A549 (cell line): ENCODE measurements around the gene EIF2S3. TPM values are rescaled to one million over a fixed set of nuclear protein-coding genes. Genes with fewer than 3 reads are reported as not detected.

Source experiments
- ATAC-seq, 2 experiments: fragments of 200-7000 bp in 1 of 2; fragments of >200 bp in 1 of 2; cut with Nextera tagmentation in 1 of 2; cut with Tn5 transposase in 1 of 2; 3 replicates each; pipeline versions ENCODE4 v1.8.0 to v1.9.1; 2018 to 2020; ENCODE audit warnings: mild to moderate bottlenecking in 1 of 2, moderate library complexity in 1 of 2
- CTCF ChIA-PET: fragments of 300-600 bp; sonication (Branson Sonifier 250); formaldehyde crosslinking; extraction: SDS; loops from one replicate; lab custom pipeline; 2021; ENCODE audit warnings: antibody characterized with exemption, inconsistent platforms; lab: Yijun Ruan, JAX
- POLR2A ChIA-PET: fragments of 350-600 bp; formaldehyde crosslinking; extraction: SDS; loops from one replicate; lab custom pipeline; 2021; ENCODE audit warnings: antibody characterized with exemption, inconsistent platforms; lab: Yijun Ruan, JAX
- DNase-seq, 2 experiments: peaks; one replicate each; pipeline versions ENCODE4 v3.0.0 to v3.0.0-alpha.2; 2011 to 2016; ENCODE audit warnings: low read depth in 1 of 2, low spot score in 1 of 2
- FAIRE-seq: peaks from 2 replicates; lab custom pipeline; 2011; peaks lifted over from hg19 to GRCh38; lab: Jason Lieb, UNC
- H3K27ac ChIP-seq, 2 experiments: fragments of >200 bp; sonication (Bioruptor Twin); formaldehyde crosslinking; 3 replicates each; pipeline ENCODE4 v1.5.1; 2016 to 2017
- H3K4me1 ChIP-seq: fragments of >200 bp; sonication (Bioruptor Twin); formaldehyde crosslinking; 3 replicates; pipeline ENCODE4 v1.6.1; 2016
- H3K4me2 ChIP-seq: fragments of >200 bp; sonication (Bioruptor Twin); formaldehyde crosslinking; 3 replicates; pipeline ENCODE4 v1.6.1; 2016
- H3K4me3 ChIP-seq: fragments of >200 bp; sonication (Bioruptor Twin); formaldehyde crosslinking; 3 replicates; pipeline ENCODE4 v1.5.1; 2016
- H3K9me3 ChIP-seq: fragments of >200 bp; sonication (Bioruptor Twin); formaldehyde crosslinking; 3 replicates; pipeline ENCODE4 v1.6.1; 2016
- BHLHE40 ChIP-seq: IDR thresholded peaks from 2 replicates; pipeline ENCODE4 v1.6.1; 2012; ENCODE audit warnings: low read depth, low read length, inconsistent platforms
- CEBPB ChIP-seq, 2 experiments: fragments of >200 bp in 1 of 2; sonication (Bioruptor Twin) in 1 of 2; formaldehyde crosslinking in 1 of 2; IDR thresholded peaks; 2 replicates each; pipeline ENCODE4 v1.6.1; 2012 to 2016
- CHD4 ChIP-seq: fragments of 200-600 bp; sonication (generic); IDR thresholded peaks from 2 replicates; pipeline ENCODE4 v1.6.1; 2016; ENCODE audit warnings: antibody characterized with exemption, mild to moderate bottlenecking, borderline replicate concordance
- EP300 ChIP-seq, 2 experiments: fragments of >200 bp; sonication (Bioruptor Twin); formaldehyde crosslinking; IDR thresholded peaks; 2 replicates in 1 of 2; 3 replicates in 1 of 2; pipeline ENCODE4 v1.6.1; 2016 to 2017
- FOSB ChIP-seq: fragments of 250-450 bp; sonication (Bioruptor Pico); IDR thresholded peaks from 2 replicates; pipeline ENCODE4 v1.5.0; 2020; ENCODE audit warnings: mild to moderate bottlenecking, moderate library complexity
- HDAC2 ChIP-seq: fragments of 200-600 bp; sonication (generic); IDR thresholded peaks from 2 replicates; pipeline ENCODE4 v1.6.1; 2016
- HOXB13 ChIP-seq: fragments of 250-450 bp; sonication (Bioruptor Pico); IDR thresholded peaks from 2 replicates; pipeline ENCODE4 v1.5.0; 2020; ENCODE audit warnings: low read depth, mild to moderate bottlenecking, moderate library complexity
- HOXB5 ChIP-seq: fragments of 250-450 bp; sonication (Bioruptor Pico); IDR thresholded peaks from 2 replicates; pipeline ENCODE4 v1.5.0; 2020; ENCODE audit warnings: mild to moderate bottlenecking, moderate library complexity
- JUN ChIP-seq, 2 experiments: fragments of >200 bp; sonication (Bioruptor Twin); formaldehyde crosslinking; IDR thresholded peaks; 2 replicates in 1 of 2; 3 replicates in 1 of 2; pipeline ENCODE4 v1.6.1; 2016 to 2017
- JUNB ChIP-seq: fragments of >200 bp; sonication (Bioruptor Twin); formaldehyde crosslinking; IDR thresholded peaks from 2 replicates; pipeline ENCODE4 v1.6.1; 2016
- KDM1A ChIP-seq: fragments of 200-600 bp; sonication (generic); IDR thresholded peaks from 2 replicates; pipeline ENCODE4 v1.6.1; 2016; ENCODE audit warnings: low read depth, mild to moderate bottlenecking
- MAZ ChIP-seq: fragments of 150-350 bp; IDR thresholded peaks from 2 replicates; pipeline ENCODE4 v1.6.1; 2014; ENCODE audit warnings: antibody characterized with exemption, low read depth, low read length, borderline replicate concordance
- NFE2L2 ChIP-seq: fragments of 150-350 bp; conservative IDR thresholded peaks from 2 replicates; pipeline ENCODE4 v1.6.1; 2014; ENCODE audit warnings: low read length
- NR3C1 ChIP-seq: fragments of >200 bp; sonication (Bioruptor Twin); formaldehyde crosslinking; IDR thresholded peaks from 3 replicates; pipeline ENCODE4 v1.6.1; 2017
- SMC3 ChIP-seq: fragments of >200 bp; sonication (Bioruptor Twin); formaldehyde crosslinking; IDR thresholded peaks from 3 replicates; pipeline ENCODE4 v1.6.1; 2018; ENCODE audit warnings: inconsistent platforms
- ZFP36 ChIP-seq: fragments of 450-650 bp; IDR thresholded peaks from 2 replicates; pipeline ENCODE4 v1.6.1; 2014; ENCODE audit warnings: borderline replicate concordance; ENCODE audit not compliant: partially characterized antibody
- WGBS: methylation state at CpG from one replicate; pipeline ENCODE4 v1.1.6; 2017; ENCODE audit errors: missing lambda C conversion rate; 5-methylcytosine and 5-hydroxymethylcytosine counted together
- polyA plus RNA-seq, 4 experiments: library from polyadenylated mRNA; depleted of rRNA in 3 of 4; stranded (reverse); fragments of >200 nt; fragmentation: RNase III in 1 of 4; extraction: RNeasy Plus Mini Kit Qiagen cat#74134 plus additional on column Dnase treatment in 1 of 4; gene quantifications; 2 replicates in 3 of 4; 3 replicates in 1 of 4; pipeline ENCODE4 v1.2.3, GENCODE V29; 2011 to 2017
- TF ChIP-seq, protein P1 (sequence below): fragments of 250-450 bp; sonication (Bioruptor Pico); IDR thresholded peaks from 2 replicates; pipeline ENCODE4 v1.5.0; 2020; ENCODE audit warnings: low read depth, mild to moderate bottlenecking, moderate library complexity
- TF ChIP-seq, protein P2 (sequence below): fragments of 450-650 bp; IDR thresholded peaks from 2 replicates; pipeline ENCODE4 v1.6.1; 2014; ENCODE audit warnings: antibody characterized with exemption
- TF ChIP-seq, protein P3 (sequence below): fragments of >200 bp; sonication (Bioruptor Twin); formaldehyde crosslinking; IDR thresholded peaks from 3 replicates; pipeline ENCODE4 v1.6.1; 2016
- TF ChIP-seq, protein P4 (sequence below): fragments of >200 bp; sonication (Bioruptor Twin); formaldehyde crosslinking; IDR thresholded peaks from 3 replicates; pipeline ENCODE4 v1.5.1; 2016

EIF2S3 gene
- polyA plus RNA-seq, 2 of the 4 experiments (the other 2 are of a cell fraction), result 219 to 259 TPM

DNA sequence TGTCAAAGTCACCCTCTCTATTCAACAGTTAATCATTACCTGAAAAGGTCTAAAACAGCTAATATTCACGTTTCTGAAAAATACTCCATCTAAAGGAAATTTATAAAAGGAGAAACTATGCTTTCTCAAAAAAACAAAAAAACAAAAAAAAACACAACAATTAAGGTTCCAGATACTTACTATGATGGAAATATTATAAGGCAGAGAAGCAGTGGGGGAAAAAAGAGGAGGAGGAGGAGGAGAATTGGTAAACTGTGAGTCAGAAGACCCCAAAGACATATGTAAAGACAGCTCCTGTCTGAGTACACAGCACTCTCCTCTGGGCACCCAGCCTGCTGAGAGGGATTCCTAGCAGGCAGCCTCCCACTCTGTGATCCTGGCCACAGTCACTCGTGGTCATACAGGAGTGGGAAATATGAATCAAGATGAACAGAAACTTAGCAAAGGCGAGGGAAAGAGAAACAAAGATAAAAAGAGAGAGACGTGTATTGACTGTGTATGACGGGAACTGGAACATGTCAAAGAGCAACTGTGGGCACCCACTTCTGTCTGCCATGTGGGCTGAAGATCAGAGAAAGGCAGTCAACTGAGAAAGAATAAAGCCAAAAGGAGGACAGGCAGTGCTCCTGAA, 40.3 kb upstream of the EIF2S3 start:
- DNase-seq (no peak), FAIRE-seq (no peak), ATAC-seq (peak in 1 of 2 experiments; percentile 47; a peak in 3 of 6 replicates)
- Histone ChIP-seq H3K9me3 (no peaks in the 10 kb centered on the region), H3K4me3 (no peak overlapping the region), H3K4me2 (peak overlapping the region; percentile 44), H3K27ac (0 out of 6 replicates have a peak overlapping the region, but pooled peaks of 1 of the 2 experiments have one; percentile 32), H3K4me1 (peaks cover 23% of the 10 kb centered on the region; the same call in 2 of the 3 replicates)
- CTCF ChIA-PET, result interaction anchor here (0.8 to 0.9 kb wide), 3 partner anchors 10 to 106 kb away, joined by 3 to 4 read pairs (median 3); partner anchors contain the start of gene EIF2S3
- POLR2A ChIA-PET, result no interaction called here
- TF ChIP-seq HOXB5 (CRISPR knock-in tag) (no peak), NFE2L2 (no peak), KDM1A (no peak)
- TF ChIP-seq, protein P1, sequence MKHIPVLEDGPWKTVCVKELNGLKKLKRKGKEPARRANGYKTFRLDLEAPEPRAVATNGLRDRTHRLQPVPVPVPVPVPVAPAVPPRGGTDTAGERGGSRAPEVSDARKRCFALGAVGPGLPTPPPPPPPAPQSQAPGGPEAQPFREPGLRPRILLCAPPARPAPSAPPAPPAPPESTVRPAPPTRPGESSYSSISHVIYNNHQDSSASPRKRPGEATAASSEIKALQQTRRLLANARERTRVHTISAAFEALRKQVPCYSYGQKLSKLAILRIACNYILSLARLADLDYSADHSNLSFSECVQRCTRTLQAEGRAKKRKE (CRISPR knock-in tag), result no peak
- TF ChIP-seq, protein P2, sequence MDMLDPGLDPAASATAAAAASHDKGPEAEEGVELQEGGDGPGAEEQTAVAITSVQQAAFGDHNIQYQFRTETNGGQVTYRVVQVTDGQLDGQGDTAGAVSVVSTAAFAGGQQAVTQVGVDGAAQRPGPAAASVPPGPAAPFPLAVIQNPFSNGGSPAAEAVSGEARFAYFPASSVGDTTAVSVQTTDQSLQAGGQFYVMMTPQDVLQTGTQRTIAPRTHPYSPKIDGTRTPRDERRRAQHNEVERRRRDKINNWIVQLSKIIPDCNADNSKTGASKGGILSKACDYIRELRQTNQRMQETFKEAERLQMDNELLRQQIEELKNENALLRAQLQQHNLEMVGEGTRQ, result no peak
- TF ChIP-seq, protein P3, sequence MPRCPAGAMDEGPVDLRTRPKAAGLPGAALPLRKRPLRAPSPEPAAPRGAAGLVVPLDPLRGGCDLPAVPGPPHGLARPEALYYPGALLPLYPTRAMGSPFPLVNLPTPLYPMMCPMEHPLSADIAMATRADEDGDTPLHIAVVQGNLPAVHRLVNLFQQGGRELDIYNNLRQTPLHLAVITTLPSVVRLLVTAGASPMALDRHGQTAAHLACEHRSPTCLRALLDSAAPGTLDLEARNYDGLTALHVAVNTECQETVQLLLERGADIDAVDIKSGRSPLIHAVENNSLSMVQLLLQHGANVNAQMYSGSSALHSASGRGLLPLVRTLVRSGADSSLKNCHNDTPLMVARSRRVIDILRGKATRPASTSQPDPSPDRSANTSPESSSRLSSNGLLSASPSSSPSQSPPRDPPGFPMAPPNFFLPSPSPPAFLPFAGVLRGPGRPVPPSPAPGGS, result no peak
- WGBS, result 61% methylated on average over 5 of the region's 5 CpGs

DNA sequence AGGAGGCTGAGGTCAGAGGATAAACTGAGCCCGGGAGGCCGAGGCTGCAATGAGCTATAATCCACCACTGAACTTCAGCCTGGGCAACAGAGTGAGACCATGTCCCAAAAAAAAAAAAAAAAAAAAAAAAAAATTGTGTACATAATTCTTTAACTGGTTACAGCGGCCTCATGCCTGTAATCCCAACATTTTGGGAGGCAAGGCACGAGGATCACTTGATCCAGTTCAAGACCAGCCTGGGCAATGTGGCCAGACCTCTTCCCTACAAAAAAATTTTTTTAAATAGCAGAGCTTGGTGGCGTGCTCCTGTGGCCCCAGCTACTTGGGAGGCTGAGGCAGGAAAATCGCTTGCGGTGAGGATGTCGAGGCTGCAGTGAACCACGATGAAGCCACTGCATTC, 37.1 kb upstream of the EIF2S3 start:
- TF ChIP-seq CHD4 (no peak), JUN (IDR thresholded peaks at IDR 0.05) (no peak), KDM1A (no peak), HOXB13 (no peak), FOSB (no peak), EP300 (IDR thresholded peaks at IDR 0.05) (no peak), HOXB5 (CRISPR knock-in tag) (no peak), MAZ (no peak), JUNB (no peak), ZFP36 (no peak), HDAC2 (no peak), NR3C1 (no peak)
- TF ChIP-seq, protein P4, sequence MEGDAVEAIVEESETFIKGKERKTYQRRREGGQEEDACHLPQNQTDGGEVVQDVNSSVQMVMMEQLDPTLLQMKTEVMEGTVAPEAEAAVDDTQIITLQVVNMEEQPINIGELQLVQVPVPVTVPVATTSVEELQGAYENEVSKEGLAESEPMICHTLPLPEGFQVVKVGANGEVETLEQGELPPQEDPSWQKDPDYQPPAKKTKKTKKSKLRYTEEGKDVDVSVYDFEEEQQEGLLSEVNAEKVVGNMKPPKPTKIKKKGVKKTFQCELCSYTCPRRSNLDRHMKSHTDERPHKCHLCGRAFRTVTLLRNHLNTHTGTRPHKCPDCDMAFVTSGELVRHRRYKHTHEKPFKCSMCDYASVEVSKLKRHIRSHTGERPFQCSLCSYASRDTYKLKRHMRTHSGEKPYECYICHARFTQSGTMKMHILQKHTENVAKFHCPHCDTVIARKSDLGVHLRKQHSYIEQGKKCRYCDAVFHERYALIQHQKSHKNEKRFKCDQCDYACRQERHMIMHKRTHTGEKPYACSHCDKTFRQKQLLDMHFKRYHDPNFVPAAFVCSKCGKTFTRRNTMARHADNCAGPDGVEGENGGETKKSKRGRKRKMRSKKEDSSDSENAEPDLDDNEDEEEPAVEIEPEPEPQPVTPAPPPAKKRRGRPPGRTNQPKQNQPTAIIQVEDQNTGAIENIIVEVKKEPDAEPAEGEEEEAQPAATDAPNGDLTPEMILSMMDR, result no peak
- no peak overlapping the region for H3K27ac ChIP-seq
- POLR2A ChIA-PET, result no interaction called here
- no peak overlapping the region for H3K4me3 ChIP-seq
- CTCF ChIA-PET, result interaction anchor here (0.7 kb wide), 1 partner anchor 116 kb away, joined by 3 read pairs; no protein-coding TSS in a partner anchor
- H3K9me3 ChIP-seq, result no peaks in the 10 kb centered on the region
- WGBS, result 96% methylated on average over 9 of the region's 9 CpGs
- H3K4me1 ChIP-seq, result peaks cover 45% of the 10 kb centered on the region
- no peak for ATAC-seq
- no peak for DNase-seq
- H3K4me2 ChIP-seq, result no peak overlapping the region
- no peak for FAIRE-seq

DNA sequence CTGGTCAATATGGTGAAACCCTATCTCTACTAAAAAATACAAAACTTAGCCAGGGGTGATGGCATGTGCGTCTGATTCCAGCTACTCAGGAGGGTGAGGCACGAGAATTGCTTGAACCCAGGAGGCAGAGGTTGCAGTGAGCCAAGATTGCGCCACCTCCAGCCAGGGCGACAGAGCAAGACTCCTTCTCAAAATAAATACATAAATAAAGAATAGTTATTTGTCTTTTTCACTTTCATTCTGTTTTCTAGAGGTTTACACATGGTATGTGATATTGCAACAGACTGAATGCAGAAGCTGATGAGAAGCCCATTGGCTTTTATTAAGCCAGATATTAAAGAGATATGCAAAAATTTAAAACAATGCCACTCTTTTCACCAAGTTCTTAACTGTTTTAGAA, 35.9 kb upstream of the EIF2S3 start:
- no peak for ATAC-seq
- DNase-seq, result no peak
- no peaks in the 10 kb centered on the region for H3K9me3 ChIP-seq
- ChIA-PET POLR2A (no interaction called here), CTCF (interaction anchor here (1.2 kb wide), 1 partner anchor 111 kb away, joined by 3 read pairs; no protein-coding TSS in a partner anchor)
- H3K4me1 ChIP-seq, result peaks cover 48% of the 10 kb centered on the region
- peak overlapping the region; percentile 43; the same call in 1 of the 3 replicates for H3K4me2 ChIP-seq
- H3K4me3 ChIP-seq, result no peak overlapping the region
- TF ChIP-seq SMC3 (no peak), BHLHE40 (no peak), ZFP36 (no peak), CHD4 (no peak), CEBPB (IDR thresholded peaks at IDR 0.05) (peak in 1 of 2 experiments; percentile 52; a peak in 2 of 4 replicates)
- no peak for FAIRE-seq
- H3K27ac ChIP-seq, result no peak overlapping the region
- WGBS, result 72% methylated on average over 4 of the region's 4 CpGs
